ENCODE results near the gene CCER1.

The CCER1 gene

GRCh38 chr12:90964616-90965015, 9.6 kb upstream of the CCER1 start:
- no peak for DNase-seq

- no peak for DNase-seq
Measured at GRCh38 chr12:90963946-90964345, 9.0 kb upstream of the CCER1 start.

GRCh38 chr12:90961154-90961553, 6.2 kb upstream of the CCER1 start:
- DNase-seq, result no peak

GRCh38 chr12:90959538-90960139, 4.7 kb upstream of the CCER1 start:
- DNase-seq, result no peak

DNA sequence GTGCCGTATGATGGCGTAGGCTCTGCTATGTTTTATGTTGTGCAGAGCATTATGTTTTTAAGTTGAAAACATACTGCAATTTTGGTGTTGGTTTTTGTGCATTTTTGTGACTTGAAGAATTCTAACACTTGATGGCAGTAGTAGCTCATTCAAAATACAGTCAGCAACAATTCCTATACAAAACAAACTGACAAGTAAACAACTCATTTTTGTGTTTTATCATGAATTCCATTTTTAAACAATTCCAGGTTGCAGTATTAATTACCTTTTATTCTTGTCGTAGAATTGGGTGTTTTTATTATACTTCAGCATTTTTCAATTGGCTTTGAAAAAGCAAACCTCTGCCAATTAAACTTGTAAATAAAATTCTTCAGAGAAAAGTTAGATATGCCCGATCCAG, 4.1 kb upstream of the CCER1 start:
- no peak for DNase-seq

DNA sequence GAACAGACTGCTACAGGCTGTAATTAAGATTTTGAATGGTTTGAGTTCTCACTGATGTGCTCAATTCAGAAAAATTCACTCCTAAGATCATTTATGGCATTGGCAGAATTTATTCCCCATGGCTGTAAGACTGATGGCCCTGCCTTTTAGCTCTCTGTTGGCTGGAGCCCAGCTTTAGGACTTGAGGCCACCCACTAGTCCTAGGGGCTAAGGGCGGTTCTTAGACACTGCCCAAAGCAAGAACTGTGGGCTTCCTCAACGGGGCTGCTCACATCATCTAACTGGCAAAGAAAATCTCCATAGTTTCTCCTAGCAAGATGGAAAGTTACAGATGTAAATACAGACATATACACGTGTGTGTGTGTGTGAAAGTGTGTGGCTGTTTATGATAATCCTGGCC, 3.4 kb upstream of the CCER1 start:
- no peak for DNase-seq

DNA sequence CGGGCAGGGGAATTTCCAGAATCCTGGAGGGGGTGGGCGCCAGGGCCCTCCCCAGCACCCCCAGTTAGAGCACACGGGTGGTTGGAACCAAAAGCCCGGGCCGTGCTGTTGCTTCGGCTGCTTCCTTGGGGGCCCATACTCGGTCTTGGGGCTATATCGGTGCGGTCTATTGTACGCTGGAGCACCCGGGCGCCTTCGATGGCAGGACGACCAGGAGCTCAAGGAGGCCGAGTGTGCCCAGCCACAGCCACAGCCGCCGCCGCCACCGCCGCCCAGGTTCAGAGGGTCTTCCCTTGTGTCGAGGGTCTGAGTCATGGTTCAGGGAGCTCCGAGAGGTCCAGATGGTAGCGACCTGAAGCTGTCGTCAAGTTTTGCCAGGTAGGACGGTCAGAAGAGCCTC, 548 bp downstream of the CCER1 start:
- no peak for DNase-seq

GRCh38 chr12:90953956-90954421, 987 bp downstream of the CCER1 start:
- no peak for DNase-seq

DNA sequence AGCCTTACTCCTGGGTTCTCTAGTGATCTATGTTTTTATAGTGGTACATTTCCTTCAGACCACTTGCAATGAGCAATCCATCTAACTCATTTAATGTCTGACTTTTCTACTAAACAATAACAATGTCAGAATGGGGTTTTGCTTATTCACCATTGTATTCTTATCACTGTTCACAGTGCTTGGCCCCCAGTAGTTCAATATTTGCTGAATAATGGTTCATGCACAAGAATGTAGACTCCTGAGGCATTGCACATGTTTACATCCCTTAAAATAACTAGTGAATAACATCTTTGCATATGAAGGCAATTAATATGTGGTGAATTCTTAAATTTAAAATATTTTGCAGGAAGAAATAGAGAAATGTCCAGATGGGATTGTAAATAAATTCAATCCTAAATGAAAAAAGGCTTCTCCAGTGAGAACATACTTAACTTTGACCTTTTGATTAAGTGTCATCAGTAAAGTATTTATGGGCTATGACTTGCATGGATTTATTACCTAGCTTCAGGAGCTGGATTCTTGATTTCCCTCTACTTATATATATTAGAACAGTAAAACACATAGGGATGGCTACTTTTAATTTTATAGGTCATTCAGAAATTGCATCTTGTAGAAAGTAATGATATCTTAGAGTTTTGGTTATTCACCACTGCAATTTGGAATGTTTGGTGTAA, 3.4 kb downstream of the CCER1 start:
- DNase-seq, result no peak

DNA sequence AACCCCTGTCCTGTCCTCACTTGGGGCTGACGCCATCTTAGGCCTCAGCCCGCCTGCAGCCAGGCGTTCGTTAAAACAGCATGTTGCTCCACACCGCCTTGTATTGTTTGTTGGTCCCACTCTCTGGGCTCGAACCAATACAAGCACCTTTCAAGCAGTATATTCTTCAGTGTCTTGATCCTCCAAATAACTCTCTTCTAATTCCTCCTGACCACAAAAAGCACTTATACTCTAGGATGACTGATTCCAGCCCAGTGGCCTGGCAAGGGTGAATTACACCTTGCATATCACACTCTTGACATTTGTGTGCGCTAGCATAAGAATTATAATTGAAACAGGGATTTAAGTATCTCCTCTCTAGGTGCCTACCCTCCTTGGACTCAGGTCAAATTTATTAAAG, 7.1 kb downstream of the CCER1 start:
- peak; percentile 53 for DNase-seq

DNA sequence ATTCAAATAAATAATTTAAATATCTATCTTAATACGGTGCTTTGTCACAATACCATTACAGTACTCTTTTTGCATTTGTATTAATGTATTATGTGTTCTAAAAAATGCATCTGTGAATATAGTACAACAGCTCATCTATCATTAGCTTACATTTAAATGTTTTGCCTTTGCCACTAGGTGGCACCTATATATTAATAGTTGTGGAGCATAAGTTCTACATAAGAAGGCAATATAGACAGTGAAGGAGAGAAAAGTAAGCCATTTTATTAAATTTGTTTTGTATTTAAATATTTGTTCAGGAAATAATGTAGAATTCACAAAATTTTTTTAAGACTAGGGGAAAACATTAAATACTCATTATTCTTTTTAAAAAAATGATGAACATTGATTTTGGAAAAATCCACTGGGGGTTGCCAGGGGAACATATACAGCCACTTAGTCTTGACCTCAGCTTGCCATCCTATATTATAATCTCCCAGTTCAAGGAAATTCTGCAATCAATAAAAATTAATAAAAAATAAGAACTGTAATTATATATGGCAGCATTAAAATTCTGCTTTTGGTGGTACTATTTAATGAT, 9.8 kb downstream of the CCER1 start:
- DNase-seq, result no peak

DNA sequence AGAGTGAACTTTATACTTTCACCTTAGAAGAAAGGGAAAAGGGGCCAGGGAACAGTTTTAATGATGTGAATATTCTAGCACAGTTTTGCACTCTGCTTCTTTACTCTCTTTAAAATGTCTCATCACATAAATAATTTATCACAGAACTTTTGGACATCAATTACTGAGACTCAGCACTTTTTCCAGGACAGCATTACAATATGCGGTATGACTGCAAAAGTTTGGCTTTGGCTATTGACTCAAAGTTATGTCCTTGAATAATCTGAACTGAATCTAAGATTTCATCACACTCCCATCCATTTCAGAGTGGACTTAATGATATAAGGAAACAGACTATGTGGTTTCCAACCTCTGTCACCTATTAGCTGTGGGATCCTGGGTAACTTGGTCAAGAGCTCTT, 11.7 kb downstream of the CCER1 start:
- DNase-seq, result no peak

DNA sequence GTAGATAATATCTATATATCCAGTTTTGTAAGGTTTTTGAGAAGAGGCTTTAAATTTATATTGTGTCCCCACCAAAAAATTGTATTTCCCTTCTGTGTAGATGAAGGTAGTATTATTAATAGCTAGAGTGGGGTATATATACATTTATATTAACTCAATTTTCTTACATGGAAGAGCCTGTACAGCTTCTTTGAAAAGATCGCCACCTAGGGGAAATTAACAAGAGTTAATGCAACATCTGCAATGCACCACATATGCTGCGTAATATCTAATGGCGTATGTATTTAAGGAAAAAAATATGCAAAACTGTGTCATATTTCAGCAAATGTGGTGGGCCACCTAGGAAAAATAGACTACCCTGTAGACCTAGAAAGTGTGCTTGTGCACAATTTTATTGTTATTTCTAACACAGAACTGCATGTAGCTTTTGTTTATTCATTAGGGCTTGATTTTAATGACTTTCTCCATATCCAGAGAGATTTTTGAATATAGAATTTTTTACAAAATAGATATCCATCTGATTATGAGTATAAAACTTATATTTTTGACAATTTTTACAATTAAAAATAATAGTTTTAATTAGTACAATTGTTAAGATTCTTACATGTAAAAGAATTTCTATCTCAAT, 14.0 kb downstream of the CCER1 start:
- no peak for DNase-seq

DNA sequence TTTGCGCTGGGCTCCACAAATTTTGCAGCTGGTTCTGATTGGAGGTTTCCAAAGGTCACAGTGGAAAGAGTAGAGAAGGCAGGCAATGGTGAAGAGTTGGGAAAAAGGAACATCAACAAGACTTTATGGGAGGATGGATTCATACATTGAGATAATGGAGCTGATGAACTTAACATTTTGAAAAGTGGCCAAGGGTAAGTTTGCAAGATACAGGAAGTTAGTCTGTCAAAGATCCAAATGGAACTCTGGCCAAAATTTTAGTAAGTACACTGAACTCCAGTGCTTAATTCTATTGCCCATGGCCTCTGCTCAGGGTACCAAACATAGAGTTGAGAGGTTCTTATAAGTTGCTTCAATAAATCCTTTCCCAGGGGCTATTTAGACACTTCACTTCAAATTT, 15.6 kb downstream of the CCER1 start:
- no peak for DNase-seq

DNA sequence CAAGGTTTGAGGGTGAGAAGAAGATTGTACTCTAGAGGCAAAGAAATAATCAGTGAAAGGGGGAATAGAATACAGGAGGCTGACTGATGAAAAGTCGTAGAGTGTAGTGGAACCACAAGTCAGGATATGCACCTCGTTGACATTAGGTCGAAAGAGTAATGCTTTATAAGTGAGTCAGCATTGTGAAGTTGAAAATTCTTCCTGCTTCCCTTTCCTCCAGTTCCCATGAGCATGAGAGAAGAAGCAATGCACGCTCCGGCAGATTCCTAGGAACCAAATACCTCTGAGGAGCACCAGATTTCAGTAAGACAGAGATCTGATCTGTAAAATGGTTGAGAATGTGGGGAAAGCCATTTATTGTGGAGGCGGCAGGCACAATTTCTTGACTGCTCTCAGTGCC, 16.5 kb downstream of the CCER1 start:
- DNase-seq, result no peak

DNA sequence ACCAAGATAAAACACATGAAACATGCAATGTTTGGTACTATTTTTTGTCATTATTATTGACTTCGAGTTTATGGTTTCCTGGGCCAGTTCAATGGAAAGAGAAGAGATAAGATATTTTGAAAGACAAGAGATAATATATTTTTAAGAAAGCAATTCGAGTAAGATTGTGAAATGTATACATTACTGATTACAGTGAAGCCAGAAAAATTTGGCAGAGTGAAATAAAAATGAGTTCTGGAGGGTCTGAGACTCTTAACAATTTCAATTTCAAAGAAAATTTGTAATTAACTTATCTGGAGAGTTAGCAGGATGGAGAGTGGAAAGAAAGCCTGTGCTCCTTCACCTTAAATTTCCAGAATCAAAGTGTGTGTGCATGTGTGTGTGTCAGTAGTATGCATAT, 17.3 kb downstream of the CCER1 start:
- no peak for DNase-seq

DNA sequence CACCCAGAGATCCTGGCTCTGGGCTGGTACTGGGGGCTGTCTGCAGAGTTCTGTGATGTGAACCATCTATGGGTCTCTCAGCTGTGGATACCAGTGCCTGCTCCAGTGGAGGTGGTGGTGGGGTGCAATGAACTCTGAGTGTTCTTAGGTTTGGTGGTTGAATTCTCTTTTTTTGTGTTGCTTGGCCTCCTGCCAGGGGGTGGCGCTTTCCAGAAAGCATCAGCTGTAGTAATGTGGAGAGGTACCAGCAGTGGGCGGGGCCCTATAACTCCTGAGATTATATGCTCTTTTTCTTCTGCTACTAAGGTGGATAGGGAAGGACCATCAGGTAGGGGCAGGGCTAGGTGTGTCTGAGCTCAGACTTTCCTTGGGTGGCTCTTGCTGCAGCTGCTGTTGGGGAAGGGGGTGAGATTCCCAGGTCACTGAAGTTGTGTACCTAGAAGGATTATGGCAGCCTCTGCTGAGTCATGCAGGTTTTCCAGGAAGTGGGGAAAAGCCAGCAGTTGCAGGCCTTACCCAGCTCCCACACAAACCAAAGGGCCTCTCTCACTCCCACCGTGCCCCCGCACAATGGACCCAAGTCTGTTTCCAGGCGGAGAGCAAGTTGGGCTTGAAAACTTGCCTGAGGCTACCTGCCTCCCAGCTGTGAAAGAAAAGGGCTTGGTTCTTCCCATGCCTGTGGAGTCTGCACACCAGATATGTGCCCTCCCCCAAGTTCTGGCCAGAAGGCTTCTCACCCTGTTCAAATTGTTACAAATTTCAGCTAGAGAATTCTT, 18.6 kb downstream of the CCER1 start:
- no peak for DNase-seq

GRCh38 chr12:90925562-90925961, 29.4 kb downstream of the CCER1 start:
- DNase-seq, result no peak

GRCh38 chr12:90924406-90924805, 30.6 kb downstream of the CCER1 start:
- DNase-seq, result no peak

GRCh38 chr12:90922145-90922627, 32.8 kb downstream of the CCER1 start:
- no peak for DNase-seq

DNA sequence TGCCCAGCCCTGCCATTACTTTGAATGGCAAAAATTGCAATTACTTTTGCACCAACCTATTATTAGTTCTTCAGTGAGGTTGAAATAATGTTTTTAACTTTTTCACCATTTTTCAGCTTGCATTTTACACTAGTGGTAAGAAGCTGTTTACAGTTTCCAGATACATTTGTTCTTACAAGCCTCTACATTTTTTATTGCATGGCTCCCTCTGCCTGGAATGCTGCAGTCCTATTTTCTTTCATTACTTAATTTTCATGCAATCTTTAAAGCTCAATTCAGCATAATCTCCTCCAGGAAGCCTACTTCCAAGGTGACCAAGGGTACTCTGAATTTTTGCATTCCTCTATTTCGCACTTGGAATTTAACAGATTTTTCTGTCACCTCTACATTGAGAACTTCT, 33.4 kb downstream of the CCER1 start:
- no peak for DNase-seq

GRCh38 chr12:90920222-90920621, 34.8 kb downstream of the CCER1 start:
- DNase-seq, result no peak

DNA sequence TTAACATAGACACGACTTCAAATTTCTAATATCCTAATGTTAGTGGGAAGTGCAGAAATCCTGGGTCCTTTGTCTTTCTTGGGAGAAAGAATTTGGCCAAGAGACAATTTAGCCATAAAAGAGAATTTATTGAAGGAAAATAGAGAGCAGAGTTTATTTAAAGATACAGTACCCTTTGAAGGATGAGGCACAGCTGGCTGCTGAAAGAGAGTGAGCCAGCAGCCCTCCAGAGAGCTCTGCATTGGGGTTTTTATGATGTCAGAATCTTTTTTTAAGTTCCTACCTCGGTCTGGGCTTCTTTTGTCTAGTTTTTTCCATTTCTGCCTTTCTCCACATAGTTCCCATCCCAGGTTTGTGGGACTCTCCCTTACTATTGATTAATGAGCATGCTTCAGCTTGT, 37.5 kb downstream of the CCER1 start:
- DNase-seq, result no peak
